Naive thymus-derived CD4-positive, alpha-beta T cell (primary cell): ENCODE results near the gene STK24. TPM values are rescaled to one million over a fixed set of nuclear protein-coding genes. Genes with fewer than 3 reads are reported as not detected.

ENCODE experiments used
- ATAC-seq: fragments of 150-1000 bp; cut with Tn5 transposase; 2 replicates; pipeline ENCODE4 v1.10.0; 2021; ENCODE audit warnings: mild to moderate bottlenecking, moderate library complexity
- CTCF ChIA-PET: fragments of 350-600 bp; sonication (Branson Sonifier 250); formaldehyde crosslinking; loops from one replicate; lab custom pipeline; 2021; ENCODE audit warnings: antibody characterized with exemption; lab: Charles Lee
- POLR2A ChIA-PET: fragments of 350-600 bp; sonication (Branson Sonifier 250); formaldehyde crosslinking; loops from one replicate; lab custom pipeline; 2021; ENCODE audit warnings: antibody characterized with exemption, inconsistent platforms; lab: Charles Lee
- DNase-seq, 9 donors: peaks; one replicate each; pipeline versions ENCODE4 v3.0.0 to v3.0.0-alpha.2; 2020 to 2022; ENCODE audit warnings: mixed read lengths in 1 of 9
- H3K27ac ChIP-seq: one replicate; pipeline ENCODE4 v1.7.0; 2013; ENCODE audit warnings: mild to moderate bottlenecking, low read depth, low read length, moderate library complexity
- H3K27me3 ChIP-seq, 2 donors: one replicate each; pipeline ENCODE4 v1.7.0; 2013; ENCODE audit warnings: low read length in 2 of 2, mild to moderate bottlenecking in 2 of 2, moderate library complexity in 2 of 2; ENCODE audit not compliant: control insufficient read depth in 2 of 2, insufficient read depth in 2 of 2
- H3K36me3 ChIP-seq, 3 experiments: 1 replicate in 2 of 3; 2 replicates in 1 of 3; pipeline ENCODE4 v1.7.0; 2013; ENCODE audit warnings: low read length in 3 of 3, mild to moderate bottlenecking in 3 of 3, moderate library complexity in 1 of 3; ENCODE audit not compliant: insufficient read depth in 3 of 3, control insufficient read depth in 2 of 3
- H3K4me1 ChIP-seq, 2 donors: one replicate each; pipeline ENCODE4 v1.7.0; 2013; ENCODE audit warnings: low read length in 2 of 2, mild to moderate bottlenecking in 2 of 2, moderate library complexity in 1 of 2; ENCODE audit not compliant: control insufficient read depth in 2 of 2, insufficient read depth in 2 of 2
- H3K4me3 ChIP-seq: 2 replicates; pipeline ENCODE4 v1.7.0; 2013; ENCODE audit warnings: mild to moderate bottlenecking, low read length
- H3K9me3 ChIP-seq, 3 experiments: 1 replicate in 2 of 3; 2 replicates in 1 of 3; pipeline ENCODE4 v1.7.0; 2013; ENCODE audit warnings: low read length in 3 of 3; ENCODE audit not compliant: control insufficient read depth in 2 of 3
- H3K27ac Mint-ChIP-seq, 9 donors: one replicate each; pipeline ENCODE4 v1.8.0; 2020 to 2022; ENCODE audit warnings: mixed read lengths in 9 of 9, mild to moderate bottlenecking in 8 of 9, moderate library complexity in 5 of 9, inconsistent platforms in 2 of 9
- H3K27me3 Mint-ChIP-seq, 5 donors: one replicate each; pipeline ENCODE4 v1.8.0; 2021 to 2022; ENCODE audit warnings: mixed read lengths in 5 of 5, mild to moderate bottlenecking in 1 of 5
- H3K36me3 Mint-ChIP-seq, 5 donors: one replicate each; pipeline ENCODE4 v1.8.0; 2020 to 2022; ENCODE audit warnings: mixed read lengths in 5 of 5, mild to moderate bottlenecking in 3 of 5, inconsistent platforms in 1 of 5
- H3K4me1 Mint-ChIP-seq, 7 donors: one replicate each; pipeline ENCODE4 v1.8.0; 2020 to 2022; ENCODE audit warnings: mixed read lengths in 7 of 7, mild to moderate bottlenecking in 3 of 7, inconsistent platforms in 1 of 7
- H3K4me3 Mint-ChIP-seq, 10 donors: one replicate each; pipeline ENCODE4 v1.8.0; 2020 to 2022; ENCODE audit warnings: mild to moderate bottlenecking in 10 of 10, mixed read lengths in 10 of 10, moderate library complexity in 6 of 10, inconsistent platforms in 2 of 10
- H3K9me3 Mint-ChIP-seq, 11 donors: one replicate each; pipeline ENCODE4 v1.8.0; 2020 to 2022; ENCODE audit warnings: mixed read lengths in 11 of 11, mild to moderate bottlenecking in 4 of 11, inconsistent platforms in 1 of 11, moderate library complexity in 1 of 11
- intact Hi-C, 2 donors: fragments of 100-400 bp; cut with micrococcal nuclease; formaldehyde crosslinking; loops; one replicate each; pipeline ENCODE4 v1.15.1; 2023
- polyA plus RNA-seq, 2 donors: library from polyadenylated mRNA; unstranded; fragments of 300-500 nt; fragmentation: Illumina TruSeq; gene quantifications; one replicate each; pipeline ENCODE4 v1.2.3, GENCODE V29; 2021
- total RNA-seq, 6 experiments: library from RNA in 5 of 6; stranded (reverse) in 5 of 6; gene quantifications; 1 replicate in 5 of 6; 2 replicates in 1 of 6; pipeline ENCODE4 v1.2.3 and lab custom pipeline; 2021 to 2026

Gene STK24
- total and polyA plus RNA-seq, 7 experiments from 2014 or later: 29.8 to 148 (median 94.4) TPM

- Mint-ChIP-seq H3K4me3 (peak overlapping the region in 1 of 10 donors; percentile 40), H3K27ac (peak overlapping the region; percentile 2 to 92 (median 71)), H3K4me1 (peaks cover 9 to 30% (median 21%) of the 10 kb centered on the region in 7 donors), H3K36me3 (peaks cover 0 to 47% (median 6%) of the 10 kb centered on the region in 5 donors), H3K27me3 (no peaks in the 10 kb centered on the region), H3K9me3 (peaks cover 0 to 2% (median 0%) of the 10 kb centered on the region in 11 donors)
- Histone ChIP-seq H3K9me3 (no peaks in the 10 kb centered on the region), H3K27me3 (no peaks in the 10 kb centered on the region), H3K4me1 (peaks cover 0 to 12% of the 10 kb centered on the region in 2 donors), H3K36me3 (peaks cover 0 to 56% (median 6%) of the 10 kb centered on the region in 3 experiments), H3K4me3 (no peak overlapping the region), H3K27ac (no peak overlapping the region)
- intact Hi-C loops: no loop called here
- DNase-seq (no peak), ATAC-seq (no peak)
- CTCF ChIA-PET: interaction anchor here (3.4 kb wide), 1 partner anchor 201 kb away, joined by 34 read pairs; no protein-coding TSS in a partner anchor
- POLR2A ChIA-PET: no interaction called here
Measured at GRCh38 chr13:98451676-98452470, 125.0 kb downstream of the STK24 start.

GRCh38 chr13:98450539-98451111 lies 126.3 kb downstream of the STK24 start:
- peak overlapping the region; percentile 46 for H3K27ac ChIP-seq
- peak overlapping the region; percentile 52 to 92 (median 71) for H3K27ac Mint-ChIP-seq
- POLR2A ChIA-PET: no interaction called here
- no peaks in the 10 kb centered on the region for H3K27me3 ChIP-seq
- H3K4me1 Mint-ChIP-seq: peaks cover 9 to 28% (median 22%) of the 10 kb centered on the region in 7 donors
- intact Hi-C loops: no loop called here
- peak overlapping the region in 4 of 10 donors; percentile 2 to 40 (median 18) for H3K4me3 Mint-ChIP-seq
- peaks cover 0 to 4% (median 0%) of the 10 kb centered on the region in 11 donors for H3K9me3 Mint-ChIP-seq
- H3K27me3 Mint-ChIP-seq: no peaks in the 10 kb centered on the region
- H3K4me1 ChIP-seq: peaks cover 2 to 14% of the 10 kb centered on the region in 2 donors
- H3K9me3 ChIP-seq: no peaks in the 10 kb centered on the region
- no peak overlapping the region for H3K4me3 ChIP-seq
- H3K36me3 ChIP-seq: peaks cover 0 to 45% (median 6%) of the 10 kb centered on the region in 3 experiments
- CTCF ChIA-PET: interaction anchor here (1.1 to 3.4 kb wide), 3 partner anchors 16 to 202 kb away, joined by 3 to 34 read pairs (median 4); no protein-coding TSS in a partner anchor
- peaks cover 0 to 37% (median 6%) of the 10 kb centered on the region in 5 donors for H3K36me3 Mint-ChIP-seq
- ATAC-seq: peak; percentile 39
- DNase-seq: peak in 5 of 9 donors; percentile 38 to 44 (median 43)

GRCh38 chr13:98450026-98450425 lies 126.9 kb downstream of the STK24 start:
- H3K36me3 Mint-ChIP-seq: peaks cover 0 to 34% (median 6%) of the 10 kb centered on the region in 5 donors
- no peak for ATAC-seq
- no peaks in the 10 kb centered on the region for H3K9me3 ChIP-seq
- DNase-seq: no peak
- peak overlapping the region; percentile 46 for H3K27ac ChIP-seq
- CTCF ChIA-PET: interaction anchor here (1.1 to 3.4 kb wide), 3 partner anchors 16 to 203 kb away, joined by 3 to 34 read pairs (median 4); no protein-coding TSS in a partner anchor
- H3K36me3 ChIP-seq: peaks cover 0 to 45% (median 6%) of the 10 kb centered on the region in 3 experiments
- peaks cover 8 to 19% of the 10 kb centered on the region in 2 donors for H3K4me1 ChIP-seq
- intact Hi-C loops: no loop called here
- H3K27ac Mint-ChIP-seq: peak overlapping the region in 7 of 9 donors; percentile 52 to 88 (median 75)
- H3K27me3 Mint-ChIP-seq: no peaks in the 10 kb centered on the region
- H3K4me3 Mint-ChIP-seq: no peak overlapping the region
- H3K27me3 ChIP-seq: no peaks in the 10 kb centered on the region
- H3K9me3 Mint-ChIP-seq: peaks cover 0 to 4% (median 0%) of the 10 kb centered on the region in 11 donors
- POLR2A ChIA-PET: interaction anchor here (0.7 kb wide), 1 partner anchor 42 kb away, joined by 3 read pairs; no protein-coding TSS in a partner anchor
- peaks cover 9 to 34% (median 27%) of the 10 kb centered on the region in 7 donors for H3K4me1 Mint-ChIP-seq
- H3K4me3 ChIP-seq: no peak overlapping the region

- no peaks in the 10 kb centered on the region for H3K27me3 Mint-ChIP-seq
- DNase-seq (no peak), ATAC-seq (no peak)
- CTCF ChIA-PET: interaction anchor here (0.6 kb wide), 1 partner anchor 204 kb away, joined by 3 read pairs; no protein-coding TSS in a partner anchor
- peaks cover 0 to 4% (median 0%) of the 10 kb centered on the region in 11 donors for H3K9me3 Mint-ChIP-seq
- peaks cover 9 to 37% (median 31%) of the 10 kb centered on the region in 7 donors for H3K4me1 Mint-ChIP-seq
- no peaks in the 10 kb centered on the region for H3K27me3 ChIP-seq
- no peaks in the 10 kb centered on the region for H3K9me3 ChIP-seq
- no peak overlapping the region for H3K4me3 Mint-ChIP-seq
- H3K27ac ChIP-seq: no peak overlapping the region
- POLR2A ChIA-PET: no interaction called here
- H3K4me1 ChIP-seq: peaks cover 10 to 23% of the 10 kb centered on the region in 2 donors
- H3K36me3 Mint-ChIP-seq: peaks cover 0 to 34% (median 6%) of the 10 kb centered on the region in 5 donors
- peaks cover 0 to 38% (median 6%) of the 10 kb centered on the region in 3 experiments for H3K36me3 ChIP-seq
- H3K4me3 ChIP-seq: no peak overlapping the region
- peak overlapping the region in 7 of 9 donors; percentile 15 to 88 (median 76) for H3K27ac Mint-ChIP-seq
- intact Hi-C loops: loop anchor here (5.0 to 10.0 kb wide), 2 partner anchors 474 to 583 kb away; no protein-coding TSS in a partner anchor
Measured at GRCh38 chr13:98449273-98449672, 127.6 kb downstream of the STK24 start.

- DNase-seq (no peak), ATAC-seq (no peak)
- Histone ChIP-seq H3K9me3 (no peaks in the 10 kb centered on the region), H3K4me1 (peaks cover 10 to 23% of the 10 kb centered on the region in 2 donors), H3K4me3 (no peak overlapping the region), H3K27me3 (no peaks in the 10 kb centered on the region), H3K27ac (no peak overlapping the region), H3K36me3 (peaks cover 0 to 33% (median 6%) of the 10 kb centered on the region in 3 experiments)
- Mint-ChIP-seq H3K27me3 (no peaks in the 10 kb centered on the region), H3K27ac (peak overlapping the region in 6 of 9 donors; percentile 10 to 83 (median 43)), H3K4me1 (peaks cover 9 to 39% (median 34%) of the 10 kb centered on the region in 7 donors), H3K9me3 (peaks cover 0 to 6% (median 0%) of the 10 kb centered on the region in 11 donors), H3K4me3 (no peak overlapping the region), H3K36me3 (peaks cover 0 to 31% (median 6%) of the 10 kb centered on the region in 5 donors)
- ChIA-PET POLR2A (no interaction called here), CTCF (interaction anchor here (6.6 kb wide), 1 partner anchor 204 kb away, joined by 121 read pairs; no protein-coding TSS in a partner anchor)
- intact Hi-C loops: loop anchor here (5.0 to 10.0 kb wide), 2 partner anchors 474 to 584 kb away; no protein-coding TSS in a partner anchor
Measured at GRCh38 chr13:98448642-98448928, 128.3 kb downstream of the STK24 start.
